ENCODE data around the gene CSNK1G1. TPM values are rescaled to one million over a fixed set of nuclear protein-coding genes. Genes with fewer than 3 reads are reported as not detected.

The CSNK1G1 gene
- polyA plus RNA-seq, 1 of the 3 experiments (the other 2 are of a cell fraction) = 10.2 TPM

- TF ChIP-seq REST (IDR thresholded peaks at IDR 0.05; ENCODE audit: low read depth, low read length) (no peak), JUND (IDR thresholded peaks at IDR 0.05) (no peak), TAF1 (IDR thresholded peaks at IDR 0.05; ENCODE audit: borderline replicate concordance, low read depth, low read length) (no peak), FOXM1 (IDR thresholded peaks at IDR 0.05; ENCODE audit: low read depth) (no peak), FOXJ3 (CRISPR knock-in tag; IDR thresholded peaks at IDR 0.05) (no peak), ZBTB33 (IDR thresholded peaks at IDR 0.05; ENCODE audit: borderline replicate concordance, low read depth) (no peak)
Observed at GRCh38 chr15:64256051-64256450, 99.9 kb downstream of the CSNK1G1 start (continued).

GRCh38 chr15:64251658-64252057 lies 104.3 kb downstream of the CSNK1G1 start:
- 0 out of 2 replicates have a peak, but pooled peaks cover under 1% of the 10 kb centered on the region for H3K9me3 ChIP-seq
- H3K4me3 ChIP-seq (ENCODE audit: low read depth in 2 of 2, low read length in 1 of 2) = no peak overlapping the region
- ChIA-PET POLR2A (no interaction called here), CTCF (interaction anchor here (1.0 to 1.7 kb wide), 4 partner anchors 8 to 45 kb away, joined by 3 to 5 read pairs (median 4); no protein-coding TSS in a partner anchor)
- no peak for DNase-seq
- peaks cover 68% of the 10 kb centered on the region for H3K79me2 ChIP-seq (ENCODE audit: insufficient read depth)
- 0 out of 4 replicates have a peak, but pooled peaks of 1 of the 2 experiments have one; percentile 20 for TF ChIP-seq EP300 (IDR thresholded peaks at IDR 0.05; ENCODE audit: borderline replicate concordance in 1 of 2, low read depth in 1 of 2, low read length in 1 of 2)
- TF ChIP-seq EZH2phosphoT487 (IDR thresholded peaks at IDR 0.05; ENCODE audit: borderline replicate concordance, low read depth) = no peak
- peak; percentile 24; the same call in 1 of the 2 replicates for TF ChIP-seq TCF12 (IDR thresholded peaks at IDR 0.05)
- TF ChIP-seq NRF1 (IDR thresholded peaks at IDR 0.05; ENCODE audit: low read depth, low read length) = no peak
- no peak for TF ChIP-seq FOXJ3 (CRISPR knock-in tag; IDR thresholded peaks at IDR 0.05)
- 0 out of 2 replicates have a peak, but pooled peaks have one; percentile 23 for TF ChIP-seq PBX3 (IDR thresholded peaks at IDR 0.05)
- TF ChIP-seq FOSL2 (IDR thresholded peaks at IDR 0.05; ENCODE audit: borderline replicate concordance, low read depth) = peak; percentile 4; the same call in 1 of the 2 replicates
- 0 out of 2 replicates have a peak, but pooled peaks have one; percentile 10 for TF ChIP-seq JUND (IDR thresholded peaks at IDR 0.05)
- no peaks in the 10 kb centered on the region for H4K20me1 ChIP-seq (ENCODE audit: insufficient read depth)
- no peaks in the 10 kb centered on the region for H3K9me2 ChIP-seq
- peaks cover 0 to 31% of the 10 kb centered on the region in 2 experiments; a peak in 3 of 4 replicates for H3K4me1 ChIP-seq (ENCODE audit: control insufficient read depth in 1 of 2, insufficient read depth in 2 of 2, low read depth in 1 of 2, low read length in 1 of 2)
- no peak overlapping the region for H3K4me2 ChIP-seq
- no peak overlapping the region for H3K9ac ChIP-seq
- peak overlapping the region; percentile 44 to 93; a peak in 2 of 4 replicates for H3K27ac ChIP-seq (ENCODE audit: low read depth in 2 of 2, low read length in 1 of 2)
- peaks cover 45% of the 10 kb centered on the region for H3F3A ChIP-seq (replicated peaks; ENCODE audit: insufficient read depth)
- H3K27me3 ChIP-seq (ENCODE audit: insufficient read depth) = no peaks in the 10 kb centered on the region
- peaks cover 0 to 21% of the 10 kb centered on the region in 2 experiments for H3K36me3 ChIP-seq (replicated peaks in 1 of 2; ENCODE audit: control insufficient read depth in 1 of 2, insufficient read depth in 2 of 2, low read length in 1 of 2)
- no peak overlapping the region for H2AFZ ChIP-seq (ENCODE audit: low read depth)

Data from SK-N-SH (cell line).